HepG2 (cell line): ENCODE measurements around the gene TRMT5. TPM values are rescaled to one million over a fixed set of nuclear protein-coding genes. Genes with fewer than 3 reads are reported as not detected.

ENCODE experiments used
- AGO2 ChIP-seq: fragments of 200-400 bp; formaldehyde crosslinking; optimal IDR thresholded peaks from 2 replicates; pipeline ENCODE3; 2017; ENCODE audit warnings: mild to moderate bottlenecking, low read depth, low read length, moderate library complexity
- ARHGAP35 ChIP-seq: sonication (generic); formaldehyde crosslinking; IDR thresholded peaks from 2 replicates; pipeline ENCODE4 v1.9.0; 2022; ENCODE audit warnings: mild to moderate bottlenecking, inconsistent platforms, moderate library complexity, missing genetic modification reagents, borderline replicate concordance
- CBX1 ChIP-seq: IDR thresholded peaks from one replicate; pipeline ENCODE4 v1.6.1; 2016; ENCODE audit warnings: antibody characterized with exemption, low read depth
- CENPX ChIP-seq: sonication (generic); formaldehyde crosslinking; IDR thresholded peaks from 2 replicates; pipeline ENCODE4 v1.9.0; 2021; ENCODE audit warnings: mild to moderate bottlenecking, missing genetic modification reagents, moderate library complexity
- CREB1 ChIP-seq, 2 experiments: fragments of 450-650 bp in 1 of 2; IDR thresholded peaks; 2 replicates each; pipeline ENCODE4 v1.6.1; 2016 to 2017; ENCODE audit warnings: control low read depth in 1 of 2, mild to moderate bottlenecking in 1 of 2, missing compliant biosample characterization in 1 of 2, missing genetic modification characterization in 1 of 2
- DMAP1 ChIP-seq: IDR thresholded peaks from 2 replicates; pipeline ENCODE4 v1.6.1; 2016
- ETS1 ChIP-seq: sonication (generic); formaldehyde crosslinking; IDR thresholded peaks from 2 replicates; pipeline ENCODE4 v1.4.0; 2020; ENCODE audit warnings: missing genetic modification reagents
- FOXA1 ChIP-seq, 2 experiments: fragments of 450-650 bp in 1 of 2; sonication (generic) in 1 of 2; formaldehyde crosslinking in 1 of 2; IDR thresholded peaks; 2 replicates each; pipeline versions ENCODE4 v1.4.0 to v1.6.1; 2016 to 2020; ENCODE audit warnings: missing genetic modification reagents in 1 of 2
- HDAC2 ChIP-seq: sonication (generic); formaldehyde crosslinking; IDR thresholded peaks from 2 replicates; pipeline ENCODE4 v1.4.0; 2020; ENCODE audit warnings: missing genetic modification reagents
- IKZF4 ChIP-seq: sonication (generic); formaldehyde crosslinking; IDR thresholded peaks from 2 replicates; pipeline ENCODE4 v1.5.1; 2020; ENCODE audit warnings: borderline replicate concordance, mild to moderate bottlenecking, low read depth, missing genetic modification reagents; ENCODE audit errors: not compliant biosample characterization
- MAZ ChIP-seq, 2 experiments: sonication (generic) in 1 of 2; formaldehyde crosslinking in 1 of 2; IDR thresholded peaks; 2 replicates each; pipeline versions ENCODE4 v1.5.0 to v1.6.1; 2012 to 2020; ENCODE audit warnings: low read depth in 2 of 2, mild to moderate bottlenecking in 2 of 2, borderline replicate concordance in 1 of 2, improper control_type of control experiment in 1 of 2, low read length in 1 of 2, missing genetic modification reagents in 1 of 2, moderate library complexity in 1 of 2
- MED1 ChIP-seq: sonication (generic); formaldehyde crosslinking; IDR thresholded peaks from 2 replicates; pipeline ENCODE4 v1.4.0; 2020; ENCODE audit warnings: missing genetic modification reagents
- RCOR2 ChIP-seq: IDR thresholded peaks from 2 replicates; pipeline ENCODE4 v1.6.1; 2016; ENCODE audit warnings: missing biosample characterization, missing genetic modification reagents
- RFX3 ChIP-seq: IDR thresholded peaks from 2 replicates; pipeline ENCODE4 v1.6.1; 2016; ENCODE audit warnings: missing biosample characterization, missing genetic modification reagents
- SOX5 ChIP-seq: IDR thresholded peaks from 2 replicates; pipeline ENCODE4 v1.6.1; 2016; ENCODE audit warnings: borderline replicate concordance
- SUZ12 ChIP-seq: fragments of 150-350 bp; IDR thresholded peaks from 2 replicates; pipeline ENCODE4 v1.6.1; 2014; ENCODE audit warnings: low read depth, low read length
- YEATS2 ChIP-seq: sonication (generic); formaldehyde crosslinking; IDR thresholded peaks from 2 replicates; pipeline ENCODE4 v1.4.0; 2020; ENCODE audit warnings: missing genetic modification reagents, borderline replicate concordance
- ZBTB20 ChIP-seq: sonication (generic); formaldehyde crosslinking; IDR thresholded peaks from 2 replicates; pipeline ENCODE4 v1.8.1; 2023; ENCODE audit warnings: missing genetic modification reagents, low read depth, mild to moderate bottlenecking, borderline replicate concordance
- ZC3H13 ChIP-seq: sonication (generic); formaldehyde crosslinking; IDR thresholded peaks from 2 replicates; pipeline ENCODE4 v1.8.1; 2023; ENCODE audit warnings: mild to moderate bottlenecking, missing genetic modification reagents, moderate library complexity
- ZNF256 ChIP-seq: sonication (generic); formaldehyde crosslinking; conservative IDR thresholded peaks from 2 replicates; pipeline ENCODE4 v1.4.0; 2020; ENCODE audit warnings: missing genetic modification reagents
- ZNF296 ChIP-seq: sonication (generic); formaldehyde crosslinking; conservative IDR thresholded peaks from 2 replicates; pipeline ENCODE4 v1.5.0; 2020; ENCODE audit warnings: mild to moderate bottlenecking, missing genetic modification reagents
- ZNF766 ChIP-seq: sonication (generic); formaldehyde crosslinking; IDR thresholded peaks from 2 replicates; pipeline ENCODE4 v1.5.0; 2020; ENCODE audit warnings: missing genetic modification reagents, borderline replicate concordance
- polyA plus RNA-seq, 8 experiments: library from polyadenylated mRNA; depleted of rRNA in 3 of 8; stranded (reverse) in 7 of 8; unstranded in 1 of 8; fragments of >200 nt; fragmentation: Illumina TruSeq in 4 of 8; extraction: Trizol in 4 of 8; gene quantifications; 2 replicates each; pipeline versions ENCODE4 v1.2.1 to v1.2.3, GENCODE V29; 2011 to 2016; ENCODE audit warnings: low read depth in 4 of 8, missing spikeins in 1 of 8, mixed read lengths in 1 of 8; ENCODE audit not compliant: insufficient read depth in 1 of 8
- total RNA-seq, 5 experiments: library from RNA; depleted of rRNA; stranded (reverse); fragments of >200 nt; fragmentation: Illumina TruSeq; extraction: Trizol; gene quantifications; 2 replicates each; pipeline ENCODE4 v1.2.3, GENCODE V29; 2016; ENCODE audit warnings: low read depth in 1 of 5
- TF ChIP-seq, protein P1 (sequence below): sonication (generic); formaldehyde crosslinking; IDR thresholded peaks from 2 replicates; pipeline ENCODE4 v1.5.0; 2020; ENCODE audit warnings: mild to moderate bottlenecking, missing genetic modification reagents, borderline replicate concordance
- TF ChIP-seq, protein P2 (sequence below): sonication (generic); formaldehyde crosslinking; IDR thresholded peaks from 2 replicates; pipeline ENCODE4 v1.8.1; 2023; ENCODE audit warnings: mild to moderate bottlenecking, moderate library complexity, missing genetic modification reagents

Gene TRMT5
- total and polyA plus RNA-seq, 2 of the 13 experiments (the other 11 are each of a cell fraction or from before 2014, with no cell fraction given) = 3.6 to 16.0 TPM

GRCh38 chr14:60980811-60981632 is at the start of gene TRMT5, which contains the start of gene SLC38A6 (continued):
- peak; percentile 99 for TF ChIP-seq CREB1 (IDR thresholded peaks at IDR 0.05)
- TF ChIP-seq CREB1 (CRISPR knock-in tag; IDR thresholded peaks at IDR 0.05) = peak; percentile 100
- peak; percentile 63; the same call in 1 of the 2 replicates for TF ChIP-seq RFX3 (CRISPR knock-in tag)
- TF ChIP-seq ARHGAP35 = no peak
- no peak for TF ChIP-seq IKZF4 (CRISPR knock-in tag)
- peak; percentile 87 for TF ChIP-seq HDAC2
- TF ChIP-seq, protein P1, sequence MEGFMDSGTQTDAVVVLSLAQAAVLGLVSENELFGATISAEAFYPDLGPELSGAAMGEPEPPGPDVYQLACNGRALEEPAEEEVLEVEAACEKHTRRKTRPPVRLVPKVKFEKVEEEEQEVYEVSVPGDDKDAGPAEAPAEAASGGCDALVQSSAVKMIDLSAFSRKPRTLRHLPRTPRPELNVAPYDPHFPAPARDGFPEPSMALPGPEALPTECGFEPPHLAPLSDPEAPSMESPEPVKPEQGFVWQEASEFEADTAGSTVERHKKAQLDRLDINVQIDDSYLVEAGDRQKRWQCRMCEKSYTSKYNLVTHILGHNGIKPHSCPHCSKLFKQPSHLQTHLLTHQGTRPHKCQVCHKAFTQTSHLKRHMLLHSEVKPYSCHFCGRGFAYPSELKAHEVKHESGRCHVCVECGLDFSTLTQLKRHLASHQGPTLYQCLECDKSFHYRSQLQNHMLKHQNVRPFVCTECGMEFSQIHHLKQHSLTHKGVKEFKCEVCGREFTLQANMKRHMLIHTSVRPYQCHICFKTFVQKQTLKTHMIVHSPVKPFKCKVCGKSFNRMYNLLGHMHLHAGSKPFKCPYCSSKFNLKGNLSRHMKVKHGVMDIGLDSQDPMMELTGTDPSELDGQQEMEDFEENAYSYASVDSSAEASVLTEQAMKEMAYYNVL (CRISPR knock-in tag) = peak; percentile 14; the same call in 1 of the 2 replicates
- no peak for TF ChIP-seq ZNF256 (CRISPR knock-in tag)
- TF ChIP-seq RCOR2 = no peak
- no peak for TF ChIP-seq ZNF766 (CRISPR knock-in tag)
- peak; percentile 55 for TF ChIP-seq CBX1
- TF ChIP-seq SUZ12 = no peak
- peak; percentile 64 for TF ChIP-seq MED1 (CRISPR knock-in tag)
- TF ChIP-seq AGO2 = peak; percentile 63
- peak; percentile 96 for TF ChIP-seq YEATS2 (CRISPR knock-in tag)
- TF ChIP-seq DMAP1 (CRISPR knock-in tag) = peak; percentile 95
- TF ChIP-seq ETS1 (CRISPR knock-in tag) = no peak
- TF ChIP-seq, protein P2, sequence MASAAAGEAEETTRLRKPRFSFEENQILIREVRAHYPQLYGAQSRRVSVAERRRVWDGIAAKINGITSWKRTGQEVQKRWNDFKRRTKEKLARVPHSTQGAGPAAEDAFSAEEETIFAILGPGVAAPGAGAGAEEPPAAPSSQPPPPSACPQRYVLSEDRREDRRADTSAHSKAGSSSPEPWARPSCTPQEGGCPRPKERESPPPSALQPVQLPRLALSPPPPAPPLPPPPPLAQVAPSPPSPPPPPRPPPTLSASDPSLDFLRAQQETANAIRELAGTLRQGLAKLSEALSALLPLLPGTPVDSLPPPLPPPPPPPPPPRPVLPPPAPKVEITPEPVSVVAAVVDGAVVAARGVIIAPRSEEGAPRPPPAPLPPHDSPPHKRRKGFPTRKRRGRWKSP (CRISPR knock-in tag) = peak; percentile 90
- TF ChIP-seq CENPX (CRISPR knock-in tag) = no peak
- 0 out of 2 replicates have a peak, but pooled peaks have one; percentile 45 for TF ChIP-seq ZC3H13 (CRISPR knock-in tag)
- no peak for TF ChIP-seq ZNF296 (CRISPR knock-in tag)
- no peak for TF ChIP-seq FOXA1 (IDR thresholded peaks at IDR 0.05)
- TF ChIP-seq FOXA1 (CRISPR knock-in tag; IDR thresholded peaks at IDR 0.05) = no peak
- TF ChIP-seq SOX5 (CRISPR knock-in tag) = peak; percentile 47; the same call in 1 of the 2 replicates
- TF ChIP-seq ZBTB20 = peak; percentile 76; the same call in 1 of the 2 replicates
- TF ChIP-seq MAZ (IDR thresholded peaks at IDR 0.05; ENCODE audit: borderline replicate concordance, low read depth, low read length) = no peak
- peak; percentile 59 for TF ChIP-seq MAZ (CRISPR knock-in tag; IDR thresholded peaks at IDR 0.05; ENCODE audit: low read depth)
